Embryonic facial prominence (tissue), 1 donor: ENCODE data around the gene C11orf58.

Experiments used
- DNase-seq: peaks from one replicate; pipeline ENCODE4 v3.0.0-alpha.2; 2016; ENCODE audit errors: extremely low spot score

Gene C11orf58

DNA sequence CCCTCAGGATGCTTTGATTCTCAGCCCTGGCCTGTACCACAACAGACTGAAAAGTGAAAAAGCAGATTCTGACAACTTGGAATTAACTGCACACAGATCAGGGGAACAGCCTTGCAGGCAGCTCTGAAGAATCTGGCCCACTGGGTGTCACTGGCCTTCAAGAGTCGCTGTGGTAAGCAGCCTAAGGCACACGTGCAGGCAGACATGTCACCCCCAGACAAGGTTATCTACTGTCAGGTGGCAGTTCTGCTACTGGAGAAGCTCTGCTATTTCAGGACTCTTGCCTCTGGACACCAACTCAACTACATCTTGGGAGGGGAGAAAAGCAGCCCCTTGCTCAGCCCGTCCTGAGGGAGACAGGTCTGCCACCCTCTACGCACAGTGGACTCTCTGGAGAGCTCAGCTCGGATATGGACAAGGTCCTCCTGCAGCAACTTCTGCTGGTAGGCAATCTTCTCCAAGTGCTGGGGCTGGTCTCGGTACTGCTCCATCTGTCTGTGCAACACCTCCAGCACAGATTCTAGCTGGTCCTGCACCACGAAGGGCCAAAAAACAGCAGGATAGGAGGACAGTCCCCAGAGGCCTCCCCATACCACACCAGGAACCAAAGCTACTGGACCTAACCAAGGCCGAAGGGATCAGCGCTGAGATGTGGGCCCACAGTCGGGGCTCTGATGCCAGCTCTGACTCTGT is 63.0 kb downstream of the C11orf58 start:
- no peak for DNase-seq

DNA sequence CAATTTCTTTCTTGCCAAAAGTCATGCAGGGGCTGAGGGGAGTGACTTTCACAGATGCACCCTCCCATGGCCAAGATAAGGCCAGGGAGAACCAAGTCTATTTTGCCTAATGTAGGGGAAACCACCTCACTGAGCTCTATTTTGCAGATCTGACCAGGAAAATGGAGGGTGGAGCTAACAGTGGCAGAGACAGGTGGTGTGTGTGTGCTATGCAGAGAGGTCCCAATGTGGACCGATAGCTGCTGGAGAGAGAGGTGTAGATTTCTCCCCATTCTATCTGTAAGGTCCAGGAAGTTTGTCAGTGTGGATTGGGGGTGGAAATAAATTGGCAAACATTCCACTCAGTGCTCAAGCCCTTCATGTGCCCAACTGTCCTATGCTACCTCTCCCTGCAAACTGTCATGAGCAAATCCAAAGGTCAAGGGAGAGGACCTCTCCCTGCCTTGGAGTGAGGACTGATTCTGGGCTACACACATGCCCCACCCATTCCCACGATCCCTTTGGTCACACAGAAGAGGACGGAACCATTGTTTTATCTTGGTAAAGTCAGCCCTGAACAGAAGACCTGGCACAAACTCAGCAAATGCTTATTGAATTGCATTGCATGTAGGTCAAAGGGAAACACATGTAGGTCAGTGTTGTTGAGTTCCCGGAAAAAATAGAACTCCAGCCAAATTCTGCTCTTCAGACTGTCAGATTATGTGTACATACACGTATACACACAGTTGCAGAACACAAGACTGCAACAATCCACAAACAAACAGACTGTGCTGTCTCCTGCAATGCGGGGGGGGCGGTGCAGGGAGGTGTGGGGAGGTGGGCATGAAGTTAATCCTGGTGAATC is 65.9 kb downstream of the C11orf58 start:
- DNase-seq: no peak

DNA sequence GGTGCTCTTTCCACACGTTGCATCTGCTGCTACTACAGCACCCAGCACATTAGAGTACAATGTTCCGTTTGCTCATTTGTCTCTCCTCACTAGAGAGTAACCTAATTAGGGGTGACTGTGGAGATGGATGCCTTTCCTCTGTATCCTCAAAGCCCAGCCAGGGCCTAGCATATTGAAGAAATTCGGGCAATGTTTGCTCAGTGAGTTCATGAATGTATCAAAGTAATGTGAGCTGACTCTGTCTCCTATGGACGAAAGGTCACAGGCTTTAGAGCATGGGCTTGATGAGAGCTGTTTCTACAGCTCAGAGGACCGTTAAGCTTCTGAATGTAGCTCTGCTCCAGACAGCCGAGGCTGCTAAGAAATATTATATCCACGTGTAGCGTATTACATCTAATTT is 67.5 kb downstream of the C11orf58 start:
- DNase-seq: no peak

DNA sequence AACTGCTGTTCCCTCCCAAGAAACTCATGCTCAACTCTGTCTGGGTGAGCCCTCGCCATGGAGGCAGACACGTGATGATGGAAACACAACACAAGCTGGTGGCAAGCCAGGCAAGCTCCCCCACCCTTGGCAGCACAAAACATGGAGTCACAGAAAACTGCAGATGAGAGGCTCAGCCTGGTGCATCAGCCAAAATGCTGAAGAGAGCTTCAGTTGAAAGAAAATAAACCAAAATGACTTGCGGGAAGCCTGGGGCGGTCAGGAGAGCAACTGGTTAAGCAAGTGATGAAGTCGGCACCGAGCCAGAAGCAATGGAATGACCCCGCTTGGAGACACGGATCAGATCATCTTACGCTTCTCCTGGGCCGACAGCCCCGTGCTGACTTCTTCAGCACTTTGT is 68.3 kb downstream of the C11orf58 start:
- no peak for DNase-seq

DNA sequence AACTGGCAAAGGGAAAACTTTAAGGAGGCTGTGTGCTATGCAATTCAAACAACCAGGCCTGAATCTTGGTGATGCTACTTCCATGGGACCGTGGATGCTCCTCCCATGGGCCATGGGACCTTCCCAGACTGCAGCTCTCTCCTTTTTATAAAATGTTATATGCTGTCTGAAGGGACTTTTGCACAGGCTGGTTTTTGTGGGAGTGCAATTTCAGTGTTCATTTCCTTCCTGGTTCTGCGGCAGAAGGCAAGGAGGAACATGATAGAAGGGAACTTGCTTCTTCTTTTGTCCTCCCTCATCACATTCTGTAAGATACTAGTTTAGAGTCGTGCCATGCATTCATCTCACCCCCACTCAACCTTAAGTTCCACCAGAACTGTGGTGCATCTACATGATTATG is 68.9 kb downstream of the C11orf58 start:
- no peak for DNase-seq
